H9 (cell line): ENCODE results near the gene NFIX. TPM values are rescaled to one million over a fixed set of nuclear protein-coding genes. Genes with fewer than 3 reads are reported as not detected.

Source experiments
- DNase-seq: peaks from one replicate; pipeline ENCODE4 v3.0.0-alpha.2; 2017
- H2AFZ ChIP-seq: one replicate; pipeline ENCODE4 v1.6.1; 2013; ENCODE audit warnings: mild to moderate bottlenecking, low read length, control low read depth, moderate library complexity
- H2AK5ac ChIP-seq: 2 replicates; pipeline ENCODE4 v1.6.1; 2013; ENCODE audit warnings: low read length, control low read depth, mixed read lengths; ENCODE audit not compliant: insufficient read length
- H2BK120ac ChIP-seq: one replicate; pipeline ENCODE4 v1.6.1; 2013; ENCODE audit warnings: low read depth, mild to moderate bottlenecking, low read length, control low read depth, inconsistent platforms; ENCODE audit not compliant: poor library complexity, severe bottlenecking
- H2BK12ac ChIP-seq: 2 replicates; pipeline ENCODE4 v1.6.1; 2013; ENCODE audit warnings: low read length, control low read depth, mixed read lengths, low read depth; ENCODE audit not compliant: insufficient read length
- H2BK15ac ChIP-seq: 2 replicates; pipeline ENCODE4 v1.6.1; 2013; ENCODE audit warnings: low read depth, low read length, control low read depth
- H2BK20ac ChIP-seq: one replicate; pipeline ENCODE4 v1.6.1; 2013; ENCODE audit warnings: low read depth, mild to moderate bottlenecking, low read length, control low read depth, inconsistent platforms; ENCODE audit not compliant: poor library complexity, severe bottlenecking
- H2BK5ac ChIP-seq: 2 replicates; pipeline ENCODE4 v1.6.1; 2013; ENCODE audit warnings: low read length, control low read depth, mixed read lengths; ENCODE audit not compliant: insufficient read length
- H3K14ac ChIP-seq: 2 replicates; pipeline ENCODE4 v1.6.1; 2013; ENCODE audit warnings: low read length, control low read depth; ENCODE audit not compliant: insufficient read depth
- H3K18ac ChIP-seq: 2 replicates; pipeline ENCODE4 v1.6.1; 2013; ENCODE audit warnings: low read depth, mild to moderate bottlenecking, mixed read lengths, low read length, control low read depth; ENCODE audit not compliant: insufficient read length
- H3K23ac ChIP-seq: 2 replicates; pipeline ENCODE4 v1.6.1; 2013; ENCODE audit warnings: low read length, control low read depth, mixed read lengths, low read depth; ENCODE audit not compliant: insufficient read length
- H3K23me2 ChIP-seq: 2 replicates; pipeline ENCODE4 v1.6.1; 2013; ENCODE audit warnings: low read depth, mild to moderate bottlenecking, mixed read lengths, low read length, control low read depth; ENCODE audit not compliant: insufficient read length, poor library complexity, severe bottlenecking
- H3K27ac ChIP-seq: 2 replicates; pipeline ENCODE4 v1.5.1; 2013; ENCODE audit warnings: low read length, control low read depth, mixed read lengths, low read depth; ENCODE audit not compliant: insufficient read length
- H3K27me3 ChIP-seq: 2 replicates; pipeline ENCODE4 v1.6.1; 2013; ENCODE audit warnings: low read length, control low read depth, inconsistent platforms; ENCODE audit not compliant: insufficient read depth
- H3K4ac ChIP-seq: 2 replicates; pipeline ENCODE4 v1.6.1; 2013; ENCODE audit warnings: low read depth, mild to moderate bottlenecking, control low read depth, inconsistent platforms, low read length, moderate library complexity
- H3K4me1 ChIP-seq: 2 replicates; pipeline ENCODE4 v1.6.1; 2013; ENCODE audit warnings: low read length, control low read depth, inconsistent platforms; ENCODE audit not compliant: insufficient read depth
- H3K4me2 ChIP-seq: 2 replicates; pipeline ENCODE4 v1.6.1; 2013; ENCODE audit warnings: low read length, control low read depth, mixed read lengths; ENCODE audit not compliant: insufficient read length, insufficient read depth
- H3K56ac ChIP-seq: 2 replicates; pipeline ENCODE4 v1.6.1; 2013; ENCODE audit warnings: low read depth, mild to moderate bottlenecking, mixed read lengths, low read length, control low read depth; ENCODE audit not compliant: insufficient read length
- H3K79me1 ChIP-seq: 2 replicates; pipeline ENCODE4 v1.6.1; 2013; ENCODE audit warnings: low read depth, mild to moderate bottlenecking, moderate library complexity, low read length, control low read depth, inconsistent platforms; ENCODE audit not compliant: insufficient read depth, poor library complexity, severe bottlenecking
- H3K79me2 ChIP-seq: 2 replicates; pipeline ENCODE4 v1.6.1; 2013; ENCODE audit warnings: low read length, control low read depth, inconsistent platforms; ENCODE audit not compliant: insufficient read depth
- H3K9ac ChIP-seq: 2 replicates; pipeline ENCODE4 v1.6.1; 2013; ENCODE audit warnings: low read length, control low read depth, mixed read lengths; ENCODE audit not compliant: insufficient read length; ENCODE audit errors: extremely low read depth
- H3K9me3 ChIP-seq: one replicate; pipeline ENCODE4 v1.6.1; 2013; ENCODE audit warnings: low read depth, low read length, inconsistent platforms; ENCODE audit not compliant: control insufficient read depth
- H3T11ph ChIP-seq: one replicate; pipeline ENCODE4 v1.6.1; 2013; ENCODE audit warnings: mild to moderate bottlenecking, low read length, control low read depth, inconsistent platforms
- H4K20me1 ChIP-seq: one replicate; pipeline ENCODE4 v1.6.1; 2013; ENCODE audit not compliant: control insufficient read depth, insufficient read length, insufficient read depth
- H4K5ac ChIP-seq: 2 replicates; pipeline ENCODE4 v1.6.1; 2013; ENCODE audit warnings: low read depth, mild to moderate bottlenecking, mixed read lengths, low read length, control low read depth; ENCODE audit not compliant: insufficient read length
- H4K8ac ChIP-seq: replicated peaks from 2 replicates; pipeline ENCODE4 v1.6.1; 2013; ENCODE audit warnings: low read length, control low read depth, mixed read lengths, low read depth; ENCODE audit not compliant: insufficient read length
- H4K91ac ChIP-seq: 2 replicates; pipeline ENCODE4 v1.6.1; 2013; ENCODE audit warnings: low read depth, mild to moderate bottlenecking, moderate library complexity, mixed read lengths, low read length, control low read depth; ENCODE audit not compliant: insufficient read length
- H3K27ac Mint-ChIP-seq, 3 experiments: 2 replicates in 2 of 3; 3 replicates in 1 of 3; pipeline ENCODE4 v1.8.0; 2020 to 2021; ENCODE audit warnings: mixed read lengths in 3 of 3, mild to moderate bottlenecking in 1 of 3, moderate library complexity in 1 of 3
- H3K27me3 Mint-ChIP-seq: 2 replicates; pipeline ENCODE4 v1.8.0; 2021; ENCODE audit warnings: low read depth, mild to moderate bottlenecking, moderate library complexity, mixed read lengths
- H3K36me3 Mint-ChIP-seq, 3 experiments: 2 replicates in 2 of 3; 3 replicates in 1 of 3; pipeline ENCODE4 v1.8.0; 2020 to 2021; ENCODE audit warnings: low read depth in 3 of 3, mixed read lengths in 3 of 3; ENCODE audit not compliant: insufficient read depth in 1 of 3
- H3K4me1 Mint-ChIP-seq, 2 experiments: 2 replicates each; pipeline ENCODE4 v1.8.0; 2020; ENCODE audit warnings: mixed read lengths in 2 of 2
- H3K4me3 Mint-ChIP-seq, 2 experiments: 2 replicates in 1 of 2; 3 replicates in 1 of 2; pipeline ENCODE4 v1.8.0; 2020 to 2021; ENCODE audit warnings: mild to moderate bottlenecking in 2 of 2, mixed read lengths in 2 of 2, moderate library complexity in 1 of 2
- H3K9me3 Mint-ChIP-seq, 2 experiments: 2 replicates in 1 of 2; 3 replicates in 1 of 2; pipeline ENCODE4 v1.8.0; 2020; ENCODE audit warnings: mild to moderate bottlenecking in 2 of 2, mixed read lengths in 2 of 2, moderate library complexity in 1 of 2
- WGBS: extraction: QIAGEN DNeasy Blood & Tissue Kit; methylation state at CpG from one replicate; pipeline ENCODE4 v1.1.7; 2013; ENCODE audit warnings: missing lambda C conversion rate, low lambda C conversion rate, mixed read lengths; ENCODE audit not compliant: insufficient read length; ENCODE audit errors: extremely low coverage; 5-methylcytosine and 5-hydroxymethylcytosine counted together
- total RNA-seq: library from RNA; stranded (reverse); gene quantifications from 2 replicates; pipeline ENCODE4 v1.2.1, GENCODE V29; 2021
- TF ChIP-seq, protein P1 (sequence below): fragments of 200-600 bp; sonication (generic); conservative IDR thresholded peaks from 3 replicates; pipeline ENCODE4 v1.8.0; 2021; ENCODE audit warnings: antibody characterized with exemption, mild to moderate bottlenecking

NFIX gene
- total RNA-seq, 1 experiment from 2014 or later, result 0.31 TPM

GRCh38 chr19:13122275-13122878 is 127.1 kb downstream of the NFIX start:
- H3K4me1 Mint-ChIP-seq, result peaks cover 41 to 43% of the 10 kb centered on the region in 2 experiments
- peak overlapping the region; percentile 41 to 83 (median 55); a peak in 6 of 7 replicates for H3K27ac Mint-ChIP-seq
- Histone ChIP-seq H3K9ac (no peak overlapping the region), H2BK12ac (no peak overlapping the region), H3K18ac (no peak overlapping the region), H2BK15ac (no peak overlapping the region), H2AFZ (no peak overlapping the region), H3K4me1 (peaks cover 11% of the 10 kb centered on the region; the same call in 1 of the 2 replicates), H3T11ph (no peak overlapping the region), H3K56ac (no peak overlapping the region), H2AK5ac (no peak overlapping the region), H4K8ac (no peak overlapping the region), H3K14ac (no peak overlapping the region), H3K79me2 (peaks cover 66% of the 10 kb centered on the region), H3K4ac (no peak overlapping the region), H3K23ac (no peak overlapping the region), H3K9me3 (no peaks in the 10 kb centered on the region), H3K23me2 (peaks cover 5% of the 10 kb centered on the region), H3K79me1 (peaks cover 2% of the 10 kb centered on the region), H2BK20ac (no peak overlapping the region), H3K27ac (no peak overlapping the region), H2BK5ac (no peak overlapping the region), H4K5ac (no peak overlapping the region), H3K4me2 (no peak overlapping the region), H3K27me3 (no peaks in the 10 kb centered on the region), H4K20me1 (no peaks in the 10 kb centered on the region), H2BK120ac (no peak overlapping the region), H4K91ac (no peak overlapping the region)
- H3K9me3 Mint-ChIP-seq, result no peaks in the 10 kb centered on the region
- TF ChIP-seq, protein P1, sequence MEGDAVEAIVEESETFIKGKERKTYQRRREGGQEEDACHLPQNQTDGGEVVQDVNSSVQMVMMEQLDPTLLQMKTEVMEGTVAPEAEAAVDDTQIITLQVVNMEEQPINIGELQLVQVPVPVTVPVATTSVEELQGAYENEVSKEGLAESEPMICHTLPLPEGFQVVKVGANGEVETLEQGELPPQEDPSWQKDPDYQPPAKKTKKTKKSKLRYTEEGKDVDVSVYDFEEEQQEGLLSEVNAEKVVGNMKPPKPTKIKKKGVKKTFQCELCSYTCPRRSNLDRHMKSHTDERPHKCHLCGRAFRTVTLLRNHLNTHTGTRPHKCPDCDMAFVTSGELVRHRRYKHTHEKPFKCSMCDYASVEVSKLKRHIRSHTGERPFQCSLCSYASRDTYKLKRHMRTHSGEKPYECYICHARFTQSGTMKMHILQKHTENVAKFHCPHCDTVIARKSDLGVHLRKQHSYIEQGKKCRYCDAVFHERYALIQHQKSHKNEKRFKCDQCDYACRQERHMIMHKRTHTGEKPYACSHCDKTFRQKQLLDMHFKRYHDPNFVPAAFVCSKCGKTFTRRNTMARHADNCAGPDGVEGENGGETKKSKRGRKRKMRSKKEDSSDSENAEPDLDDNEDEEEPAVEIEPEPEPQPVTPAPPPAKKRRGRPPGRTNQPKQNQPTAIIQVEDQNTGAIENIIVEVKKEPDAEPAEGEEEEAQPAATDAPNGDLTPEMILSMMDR, result no peak
- DNase-seq, result no peak
- H3K36me3 Mint-ChIP-seq, result peaks cover 5 to 48% (median 36%) of the 10 kb centered on the region in 3 experiments; a peak in 5 of 7 replicates
- no peak overlapping the region for H3K4me3 Mint-ChIP-seq
- H3K27me3 Mint-ChIP-seq, result no peaks in the 10 kb centered on the region
- no CpG with 5 or more reads among the region's 13 CpGs for WGBS
